Activated CD4-positive, alpha-beta T cell treated with anti-CD3 and anti-CD28 coated beads, Interleukin-10, Interleukin-2, amounts not matched to agents 100 ng/mL and 50 ng/mL, durations not matched to agents 16 hours and 8 hours (primary cell): ENCODE data around the gene PATZ1.

Experiments
- DNase-seq: peaks from one replicate; pipeline ENCODE4 v3.0.0-alpha.2; 2020

The PATZ1 gene

DNA sequence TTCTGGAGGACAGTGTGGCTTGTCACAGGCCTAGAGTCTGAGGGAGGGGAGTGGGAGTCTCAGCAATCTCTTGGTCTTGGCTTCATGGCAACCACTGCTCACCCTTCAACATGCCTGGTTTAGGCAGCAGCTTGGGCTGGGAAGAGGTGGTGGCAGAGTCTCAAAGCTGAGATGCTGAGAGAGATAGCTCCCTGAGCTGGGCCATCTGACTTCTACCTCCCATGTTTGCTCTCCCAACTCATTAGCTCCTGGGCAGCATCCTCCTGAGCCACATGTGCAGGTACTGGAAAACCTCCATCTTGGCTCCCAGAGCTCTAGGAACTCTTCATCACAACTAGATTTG is 66.8 kb downstream of the PATZ1 start:
- no peak for DNase-seq

DNA sequence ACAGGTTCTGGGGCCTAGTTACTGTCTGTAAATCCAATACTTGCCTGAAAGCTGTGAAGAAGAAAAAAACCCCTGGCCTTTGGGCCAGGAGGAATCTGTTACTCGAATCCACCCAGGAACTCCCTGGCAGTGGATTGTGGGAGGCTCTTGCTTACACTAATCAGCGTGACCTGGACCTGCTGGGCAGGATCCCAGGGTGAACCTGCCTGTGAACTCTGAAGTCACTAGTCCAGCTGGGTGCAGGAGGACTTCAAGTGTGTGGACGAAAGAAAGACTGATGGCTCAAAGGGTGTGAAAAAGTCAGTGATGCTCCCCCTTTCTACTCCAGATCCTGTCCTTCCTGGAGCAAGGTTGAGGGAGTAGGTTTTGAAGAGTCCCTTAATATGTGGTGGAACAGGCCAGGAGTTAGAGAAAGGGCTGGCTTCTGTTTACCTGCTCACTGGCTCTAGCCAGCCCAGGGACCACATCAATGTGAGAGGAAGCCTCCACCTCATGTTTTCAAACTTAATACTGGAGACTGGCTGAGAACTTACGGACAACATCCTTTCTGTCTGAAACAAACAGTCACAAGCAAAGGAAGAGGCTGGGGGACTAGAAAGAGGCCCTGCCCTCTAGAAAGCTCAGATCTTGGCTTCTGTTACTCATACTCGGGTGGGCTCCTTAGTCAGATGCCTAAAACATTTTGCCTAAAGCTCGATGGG is 67.4 kb downstream of the PATZ1 start:
- DNase-seq, result peak; percentile 35

DNA sequence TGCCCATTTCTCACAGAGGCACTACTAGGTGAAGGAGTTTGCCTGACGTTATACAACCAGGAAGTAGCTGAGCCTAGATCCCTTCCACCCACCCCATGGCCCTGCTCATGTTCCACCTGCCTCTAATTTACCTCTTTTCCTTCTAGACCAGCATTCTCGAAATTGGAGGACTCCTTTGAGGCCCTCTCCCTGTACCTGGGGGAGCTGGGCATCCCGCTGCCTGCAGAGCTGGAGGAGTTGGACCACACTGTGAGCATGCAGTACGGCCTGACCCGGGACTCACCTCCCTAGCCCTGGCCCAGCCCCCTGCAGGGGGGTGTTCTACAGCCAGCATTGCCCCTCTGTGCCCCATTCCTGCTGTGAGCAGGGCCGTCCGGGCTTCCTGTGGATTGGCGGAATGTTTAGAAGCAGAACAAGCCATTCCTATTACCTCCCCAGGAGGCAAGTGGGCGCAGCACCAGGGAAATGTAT is 68.0 kb downstream of the PATZ1 start:
- DNase-seq, result no peak

DNA sequence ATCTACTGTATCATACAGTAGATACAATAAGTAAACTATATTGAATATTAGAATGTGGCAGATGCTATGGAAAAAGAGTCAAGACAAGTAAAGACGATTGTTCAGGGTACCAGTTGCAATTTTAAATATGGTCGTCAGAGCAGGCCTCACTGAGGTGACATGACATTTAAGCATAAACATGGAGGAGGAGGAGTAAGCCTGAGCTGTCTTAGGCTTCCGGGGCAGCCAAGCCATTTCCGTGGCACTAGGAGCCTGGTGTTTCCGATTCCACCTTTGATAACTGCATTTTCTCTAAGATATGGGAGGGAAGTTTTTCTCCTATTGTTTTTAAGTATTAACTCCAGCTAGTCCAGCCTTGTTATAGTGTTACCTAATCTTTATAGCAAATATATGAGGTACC is 68.4 kb downstream of the PATZ1 start:
- DNase-seq, result no peak

DNA sequence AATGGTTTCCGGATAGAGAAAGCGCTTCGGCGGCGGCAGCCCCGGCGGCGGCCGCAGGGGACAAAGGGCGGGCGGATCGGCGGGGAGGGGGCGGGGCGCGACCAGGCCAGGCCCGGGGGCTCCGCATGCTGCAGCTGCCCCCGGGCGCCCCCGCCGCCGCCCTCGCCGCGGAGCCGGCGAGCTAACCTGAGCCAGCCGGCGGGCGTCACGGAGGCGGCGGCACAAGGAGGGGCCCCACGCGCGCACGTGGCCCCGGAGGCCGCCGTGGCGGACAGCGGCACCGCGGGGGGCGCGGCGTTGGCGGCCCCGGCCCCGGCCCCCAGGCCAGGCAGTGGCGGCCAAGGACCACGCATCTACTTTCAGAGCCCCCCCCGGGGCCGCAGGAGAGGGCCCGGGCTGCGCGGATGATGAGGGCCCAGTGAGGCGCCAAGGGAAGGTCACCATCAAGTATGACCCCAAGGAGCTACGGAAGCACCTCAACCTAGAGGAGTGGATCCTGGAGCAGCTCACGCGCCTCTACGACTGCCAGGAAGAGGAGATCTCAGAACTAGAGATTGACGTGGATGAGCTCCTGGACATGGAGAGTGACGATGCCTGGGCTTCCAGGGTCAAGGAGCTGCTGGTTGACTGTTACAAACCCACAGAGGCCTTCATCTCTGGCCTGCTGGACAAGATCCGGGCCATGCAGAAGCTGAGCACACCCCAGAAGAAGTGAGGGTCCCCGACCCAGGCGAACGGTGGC is 69.5 kb downstream of the PATZ1 start:
- DNase-seq, result no peak
